Measurements from ENCODE around the gene PAFAH2.
"Not testable (repeated sequence)": the region's sequence is repeated elsewhere in the genome, so short reads cannot be mapped to it uniquely, and the experiment has no call there.

The PAFAH2 gene

DNA sequence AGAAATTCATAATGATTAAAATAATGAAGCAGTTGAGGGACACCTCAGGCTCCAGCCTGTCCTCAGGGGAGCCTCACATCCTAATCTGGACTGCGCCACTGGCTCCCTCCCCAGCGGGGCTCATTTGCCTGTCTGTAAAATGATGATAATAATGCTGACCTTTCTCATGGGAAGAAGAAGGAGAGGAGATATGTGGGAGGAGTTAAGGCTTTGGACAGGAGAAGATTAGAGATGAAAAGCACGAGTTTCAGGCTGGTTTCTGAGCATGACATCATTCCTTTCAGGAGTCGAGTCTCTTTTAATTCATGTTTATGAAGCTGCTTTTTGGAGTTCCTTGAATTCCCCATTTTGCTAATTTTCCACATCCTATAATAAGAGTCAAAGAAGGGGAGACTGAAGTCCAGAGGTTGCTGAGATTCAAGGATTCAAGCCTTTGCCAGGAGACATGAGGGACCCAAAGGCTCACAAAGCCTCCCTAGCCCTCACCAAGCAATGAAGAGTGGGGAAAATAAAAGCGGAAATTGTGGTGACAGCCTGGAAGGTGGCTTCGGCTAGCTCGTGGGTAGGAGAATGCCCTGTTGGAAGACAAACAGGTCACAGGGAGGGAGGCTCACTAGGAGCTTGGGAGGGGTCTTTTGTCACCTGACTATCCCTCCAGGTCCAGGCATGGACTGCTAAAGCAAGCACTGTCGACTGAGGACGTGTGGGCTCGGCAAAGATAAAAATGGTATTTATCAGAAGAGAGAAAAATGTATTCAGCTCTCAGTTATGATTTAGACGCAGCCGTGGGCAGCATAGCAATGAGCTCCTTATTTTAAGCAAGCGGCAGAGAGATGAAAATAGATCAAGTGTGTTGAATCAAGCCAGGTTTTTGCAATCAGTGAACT lies 64.1 kb downstream of the PAFAH2 start:
- H3K4me3 ChIP-seq (ENCODE audit: low read depth, low read length), result no peak overlapping the region
- no peak for DNase-seq (ENCODE audit: low read depth)
- TF ChIP-seq, protein P1, sequence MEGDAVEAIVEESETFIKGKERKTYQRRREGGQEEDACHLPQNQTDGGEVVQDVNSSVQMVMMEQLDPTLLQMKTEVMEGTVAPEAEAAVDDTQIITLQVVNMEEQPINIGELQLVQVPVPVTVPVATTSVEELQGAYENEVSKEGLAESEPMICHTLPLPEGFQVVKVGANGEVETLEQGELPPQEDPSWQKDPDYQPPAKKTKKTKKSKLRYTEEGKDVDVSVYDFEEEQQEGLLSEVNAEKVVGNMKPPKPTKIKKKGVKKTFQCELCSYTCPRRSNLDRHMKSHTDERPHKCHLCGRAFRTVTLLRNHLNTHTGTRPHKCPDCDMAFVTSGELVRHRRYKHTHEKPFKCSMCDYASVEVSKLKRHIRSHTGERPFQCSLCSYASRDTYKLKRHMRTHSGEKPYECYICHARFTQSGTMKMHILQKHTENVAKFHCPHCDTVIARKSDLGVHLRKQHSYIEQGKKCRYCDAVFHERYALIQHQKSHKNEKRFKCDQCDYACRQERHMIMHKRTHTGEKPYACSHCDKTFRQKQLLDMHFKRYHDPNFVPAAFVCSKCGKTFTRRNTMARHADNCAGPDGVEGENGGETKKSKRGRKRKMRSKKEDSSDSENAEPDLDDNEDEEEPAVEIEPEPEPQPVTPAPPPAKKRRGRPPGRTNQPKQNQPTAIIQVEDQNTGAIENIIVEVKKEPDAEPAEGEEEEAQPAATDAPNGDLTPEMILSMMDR (IDR thresholded peaks at IDR 0.05; ENCODE audit: control insufficient read depth, extremely low read depth, insufficient read depth), result no peak

DNA sequence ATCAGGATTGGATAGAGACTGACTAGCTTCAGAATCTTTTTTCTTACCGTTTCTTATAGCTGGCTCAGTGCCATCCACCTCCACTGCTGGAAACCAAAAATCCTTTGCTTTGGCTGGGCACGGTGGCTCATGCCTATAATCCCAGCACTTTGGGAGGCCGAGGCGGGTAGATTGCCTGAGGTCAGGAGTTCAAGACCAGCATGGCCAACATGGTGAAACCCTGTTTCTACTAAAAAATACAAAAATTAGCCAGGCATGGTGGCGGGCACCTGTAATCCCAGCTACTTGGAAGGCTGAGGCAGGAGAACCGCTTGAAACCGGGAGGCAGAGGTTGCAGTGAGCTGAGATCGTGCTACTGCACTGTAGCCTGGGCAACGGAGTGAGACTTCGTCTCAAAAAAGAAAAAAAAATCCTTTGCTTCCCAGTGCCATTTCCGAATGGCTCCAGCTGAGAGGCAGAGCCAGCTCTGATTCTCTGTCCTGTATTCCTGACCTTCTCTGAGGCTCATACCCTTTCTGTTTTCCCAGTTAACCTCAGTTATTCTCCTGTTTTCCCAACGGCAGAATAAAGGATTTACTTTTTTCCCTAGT lies 65.0 kb downstream of the PAFAH2 start:
- not testable (repeated sequence) for DNase-seq (ENCODE audit: low read depth); H3K4me3 ChIP-seq (ENCODE audit: low read depth, low read length)

DNA sequence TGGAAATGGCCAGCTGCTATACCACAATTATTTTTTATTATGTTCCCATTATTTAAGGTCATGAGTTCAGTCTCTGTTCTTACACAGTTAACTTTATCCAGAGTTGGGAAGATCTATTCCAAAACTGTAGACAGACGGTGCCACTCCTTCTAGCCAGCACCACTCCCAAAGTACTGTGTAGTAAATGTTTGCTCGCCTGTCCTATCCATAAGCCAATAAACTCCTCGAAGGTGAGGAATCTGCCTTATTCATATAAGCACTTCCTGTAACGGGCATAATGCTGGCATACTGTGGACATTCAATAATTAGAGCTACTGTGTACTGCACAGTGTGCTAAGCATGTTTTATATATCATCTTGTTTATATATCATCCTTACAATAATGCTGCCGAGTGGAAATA lies 65.5 kb downstream of the PAFAH2 start:
- TF ChIP-seq, protein P1 (IDR thresholded peaks at IDR 0.05; ENCODE audit: control insufficient read depth, extremely low read depth, insufficient read depth), result no peak
- H3K4me3 ChIP-seq (ENCODE audit: low read depth, low read length), result no peak overlapping the region
- DNase-seq (ENCODE audit: low read depth), result peak; percentile 25

DNA sequence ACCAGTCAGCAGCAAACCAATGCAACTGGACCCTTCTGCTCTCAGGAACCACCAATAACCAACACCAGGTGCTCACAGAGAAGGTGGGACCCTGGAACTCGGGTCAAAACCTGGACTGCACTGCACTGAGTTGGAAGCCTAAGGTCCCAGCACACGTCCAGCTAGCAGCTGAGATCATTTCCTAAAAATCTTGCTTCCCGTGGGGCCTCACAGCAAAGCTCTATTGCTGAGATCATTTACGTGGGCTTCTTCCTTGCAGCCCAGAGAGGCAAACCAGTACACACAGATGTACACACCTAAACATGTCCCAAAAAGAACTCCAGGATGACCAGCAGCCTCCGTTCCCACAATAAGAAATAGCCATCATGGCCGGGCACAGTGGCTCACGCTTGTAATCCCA lies 68.8 kb downstream of the PAFAH2 start:
- no peak for DNase-seq (ENCODE audit: low read depth)
- TF ChIP-seq, protein P1 (IDR thresholded peaks at IDR 0.05; ENCODE audit: control insufficient read depth, extremely low read depth, insufficient read depth), result no peak
- no peak overlapping the region for H3K4me3 ChIP-seq (ENCODE audit: low read depth, low read length)

DNA sequence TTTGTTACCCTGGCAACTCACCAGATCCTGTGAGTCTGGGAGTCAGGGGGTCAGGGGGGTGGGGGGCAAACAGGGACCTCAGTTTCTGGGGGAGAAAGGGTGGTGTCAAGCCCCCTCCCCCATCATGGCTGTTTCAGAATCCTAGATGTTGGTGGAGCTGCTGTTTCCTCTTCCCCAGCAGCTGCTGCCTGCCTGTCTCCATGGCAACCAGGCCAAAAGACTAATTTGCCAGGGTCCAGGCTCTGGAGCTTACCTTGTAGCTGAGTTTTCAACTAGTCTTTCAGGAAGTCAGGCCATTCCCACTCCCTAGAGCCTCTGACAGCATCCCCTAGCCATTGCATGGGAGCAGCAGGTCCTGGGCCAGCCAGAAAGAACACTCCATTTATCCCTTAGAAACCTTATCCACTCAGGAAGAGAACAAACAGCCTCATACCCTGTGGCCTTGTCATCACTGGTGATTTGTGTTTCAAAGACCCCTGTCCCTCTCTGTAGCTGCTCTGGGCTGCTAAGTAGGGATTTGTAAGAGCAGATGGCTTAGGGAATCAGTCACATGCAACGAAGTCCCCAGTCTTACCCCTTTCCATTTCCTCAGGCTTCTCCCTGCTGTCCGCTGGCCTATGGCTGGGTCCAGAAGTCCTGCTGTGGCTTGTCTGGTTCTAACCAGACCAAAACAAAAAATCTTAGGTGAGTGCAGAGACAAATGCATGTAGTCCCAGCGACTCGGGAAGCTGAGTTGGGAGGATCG lies 70.2 kb downstream of the PAFAH2 start:
- H3K4me3 ChIP-seq (ENCODE audit: low read depth, low read length), result no peak overlapping the region
- DNase-seq (ENCODE audit: low read depth), result no peak
- TF ChIP-seq, protein P1 (IDR thresholded peaks at IDR 0.05; ENCODE audit: control insufficient read depth, extremely low read depth, insufficient read depth), result no peak

DNA sequence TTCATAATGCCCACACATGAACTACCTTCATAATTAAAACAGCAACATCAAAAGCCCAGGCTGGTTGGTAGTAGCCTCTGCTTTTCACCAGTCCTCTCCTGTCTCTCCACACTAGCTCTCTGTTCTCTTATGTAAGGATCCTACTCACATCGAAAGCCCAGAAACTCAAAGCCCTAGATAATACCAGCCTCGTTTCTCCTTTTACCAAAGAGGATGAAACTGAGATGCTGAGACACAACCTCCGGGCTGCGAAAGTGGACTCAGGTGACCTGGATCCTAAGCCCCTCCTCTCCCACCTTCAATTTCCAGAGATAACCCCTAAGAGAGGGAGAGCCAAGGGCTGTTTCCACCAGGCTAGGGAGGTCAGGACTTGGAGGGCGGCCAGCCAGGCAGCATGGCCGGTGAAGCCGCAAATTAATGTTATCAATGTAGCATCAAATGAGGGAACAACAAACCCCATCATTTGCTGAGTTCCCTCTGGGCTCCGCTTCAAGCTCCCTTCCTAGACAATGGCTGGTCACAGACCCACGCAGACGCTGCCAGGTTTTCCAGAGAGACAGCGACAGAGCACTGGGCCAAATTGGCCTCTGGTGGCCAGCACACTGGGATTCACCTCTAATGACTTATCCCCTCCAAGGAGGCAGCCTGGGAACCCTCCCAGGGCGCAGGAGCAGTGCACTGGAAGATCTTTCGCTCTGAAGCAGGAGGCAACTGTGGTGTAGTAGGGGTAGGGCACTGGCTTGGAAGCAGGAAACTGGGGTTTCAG lies 70.9 kb downstream of the PAFAH2 start:
- no peak overlapping the region for H3K4me3 ChIP-seq (ENCODE audit: low read depth, low read length)
- no peak for DNase-seq (ENCODE audit: low read depth)
- TF ChIP-seq, protein P1 (IDR thresholded peaks at IDR 0.05; ENCODE audit: control insufficient read depth, extremely low read depth, insufficient read depth), result no peak
